8988T (cell line): ENCODE data around the gene OR6S1.

Source experiments
- DNase-seq: peaks from one replicate; pipeline ENCODE4 v3.0.0; 2011

OR6S1 gene, protein sequence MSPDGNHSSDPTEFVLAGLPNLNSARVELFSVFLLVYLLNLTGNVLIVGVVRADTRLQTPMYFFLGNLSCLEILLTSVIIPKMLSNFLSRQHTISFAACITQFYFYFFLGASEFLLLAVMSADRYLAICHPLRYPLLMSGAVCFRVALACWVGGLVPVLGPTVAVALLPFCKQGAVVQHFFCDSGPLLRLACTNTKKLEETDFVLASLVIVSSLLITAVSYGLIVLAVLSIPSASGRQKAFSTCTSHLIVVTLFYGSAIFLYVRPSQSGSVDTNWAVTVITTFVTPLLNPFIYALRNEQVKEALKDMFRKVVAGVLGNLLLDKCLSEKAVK

DNA sequence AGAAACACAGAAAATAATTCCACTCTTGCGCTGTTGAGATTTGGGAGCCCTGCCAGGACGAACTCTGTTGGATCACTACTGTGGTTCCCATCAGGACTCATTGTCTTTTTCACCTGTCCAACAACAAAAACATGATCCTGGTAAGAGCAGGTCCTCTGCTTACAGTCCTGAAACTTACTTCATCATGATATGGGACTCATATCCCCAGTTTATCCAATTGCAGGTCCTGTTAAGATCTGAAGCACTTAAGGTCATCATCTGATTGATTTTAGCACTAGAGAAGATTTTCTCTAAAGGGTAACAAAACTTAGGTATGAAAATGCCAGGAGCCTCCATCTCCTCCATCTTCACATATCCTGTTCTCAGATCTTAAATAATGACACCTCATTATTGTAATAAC, at the start of gene OR6S1:
TSS of gene OR6S1 (minus strand) at position 101 of the 400 bp plus-strand sequence. CDS start at position 101, 0 bp downstream.
- DNase-seq: no peak

DNA sequence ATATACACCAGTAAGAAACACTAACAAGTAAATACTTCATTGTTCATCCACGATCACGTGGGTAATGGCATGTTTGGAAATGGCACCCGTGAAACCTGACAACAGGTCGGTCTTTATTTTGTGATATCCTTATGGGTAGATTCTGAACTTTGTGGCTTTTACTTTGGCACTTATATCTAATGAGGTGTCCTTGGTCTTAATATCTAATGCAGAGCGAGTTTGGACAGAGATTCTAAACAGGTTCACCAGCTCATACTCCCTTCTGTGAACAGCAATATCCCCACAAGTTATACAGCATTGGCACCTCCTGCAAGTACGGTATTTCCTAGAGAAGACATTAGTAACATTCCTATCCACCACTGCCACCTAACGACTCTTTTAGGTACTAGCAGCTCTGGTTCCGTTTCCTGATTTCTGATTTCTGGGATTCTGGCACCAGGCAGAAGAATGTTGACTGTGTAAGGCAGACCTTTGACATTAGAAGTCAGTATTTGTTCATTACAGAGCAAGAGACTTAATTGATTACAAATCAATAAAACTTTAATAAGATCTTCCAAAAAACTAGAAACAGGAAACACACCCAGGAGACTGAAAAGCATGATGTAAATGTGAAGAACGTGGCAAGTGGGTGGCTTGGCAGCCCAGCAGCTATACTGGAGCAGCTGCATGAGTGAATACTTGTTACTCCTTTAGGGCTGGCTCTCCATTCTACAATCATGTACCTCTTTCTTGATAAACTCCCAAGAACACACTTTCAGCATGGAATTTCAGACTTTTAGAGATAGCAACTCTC, 49.6 kb upstream of the OR6S1 start:
- no peak for DNase-seq

DNA sequence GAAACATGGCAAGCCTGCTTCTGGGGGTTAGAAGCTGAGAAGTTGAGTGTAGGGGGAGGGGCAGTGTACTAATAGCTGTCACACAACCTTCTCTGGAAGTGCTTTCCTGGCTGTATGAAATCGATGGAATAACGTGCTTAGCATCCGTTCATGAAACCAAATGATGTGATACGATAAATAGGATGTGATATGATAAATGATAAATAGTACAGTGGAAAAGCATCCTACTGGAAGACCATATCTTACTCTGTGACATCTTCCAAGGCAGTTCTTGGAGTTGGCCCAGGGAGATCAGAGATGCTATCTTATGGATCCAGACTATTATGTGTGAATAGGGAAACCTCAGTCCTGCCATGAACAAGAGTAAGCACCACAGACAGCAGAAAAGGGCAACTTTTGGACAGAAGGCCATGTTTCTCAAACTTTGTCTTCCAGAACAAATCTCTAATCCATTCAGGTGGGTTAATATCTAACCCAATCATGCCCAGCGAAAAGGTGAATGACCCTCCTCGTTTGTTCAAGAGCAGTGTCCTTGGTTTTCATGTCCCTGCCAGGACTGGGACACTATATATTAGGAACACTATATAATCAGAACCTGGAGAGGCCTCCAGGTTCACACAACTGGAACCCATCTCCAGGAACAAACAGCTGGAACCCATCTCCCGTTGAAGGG, 46.8 kb upstream of the OR6S1 start, which contains the start of gene ANG:
TSS of gene ANG (plus strand) at position 598 of the 673 bp plus-strand sequence. CDS start 4,801 bp downstream, outside the sequence.
- DNase-seq: no peak

DNA sequence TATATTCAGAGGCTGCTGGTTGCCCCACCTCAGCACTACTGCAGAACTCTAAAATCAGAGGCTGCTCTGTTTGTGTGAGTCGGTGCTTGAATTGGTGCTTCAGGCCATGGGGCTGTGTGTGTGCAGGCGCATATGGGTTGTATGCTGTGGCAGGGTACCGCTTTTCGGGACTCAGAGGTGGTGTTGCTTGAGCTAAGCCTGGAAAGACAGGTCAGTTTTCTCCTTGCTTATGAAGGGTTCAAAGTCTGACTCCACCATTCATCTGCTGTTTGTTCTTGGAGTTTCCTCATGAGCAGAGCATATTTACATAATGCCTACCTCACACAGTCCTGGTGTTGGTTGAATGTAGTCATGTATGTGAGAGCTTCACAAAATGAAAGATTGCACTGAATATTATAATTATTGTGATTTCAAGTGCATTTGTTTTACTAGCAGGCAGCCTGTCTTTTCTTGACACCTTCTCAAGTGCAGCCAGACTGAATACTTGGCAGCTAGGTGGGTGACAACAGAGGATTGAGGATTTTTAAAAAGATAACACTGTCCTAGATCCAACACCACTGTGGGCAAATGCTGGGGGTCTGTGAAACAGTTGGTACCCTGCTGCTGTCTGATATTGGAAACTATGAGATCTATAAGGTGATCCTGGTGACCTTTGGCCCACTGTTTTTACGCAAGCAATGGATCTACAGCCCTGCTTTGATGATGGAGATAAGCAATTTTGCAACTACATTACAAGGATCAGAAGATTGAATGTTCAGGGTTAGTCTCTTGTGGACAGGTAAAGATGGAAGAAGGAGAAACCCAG, 46.1 kb upstream of the OR6S1 start:
- DNase-seq: no peak

DNA sequence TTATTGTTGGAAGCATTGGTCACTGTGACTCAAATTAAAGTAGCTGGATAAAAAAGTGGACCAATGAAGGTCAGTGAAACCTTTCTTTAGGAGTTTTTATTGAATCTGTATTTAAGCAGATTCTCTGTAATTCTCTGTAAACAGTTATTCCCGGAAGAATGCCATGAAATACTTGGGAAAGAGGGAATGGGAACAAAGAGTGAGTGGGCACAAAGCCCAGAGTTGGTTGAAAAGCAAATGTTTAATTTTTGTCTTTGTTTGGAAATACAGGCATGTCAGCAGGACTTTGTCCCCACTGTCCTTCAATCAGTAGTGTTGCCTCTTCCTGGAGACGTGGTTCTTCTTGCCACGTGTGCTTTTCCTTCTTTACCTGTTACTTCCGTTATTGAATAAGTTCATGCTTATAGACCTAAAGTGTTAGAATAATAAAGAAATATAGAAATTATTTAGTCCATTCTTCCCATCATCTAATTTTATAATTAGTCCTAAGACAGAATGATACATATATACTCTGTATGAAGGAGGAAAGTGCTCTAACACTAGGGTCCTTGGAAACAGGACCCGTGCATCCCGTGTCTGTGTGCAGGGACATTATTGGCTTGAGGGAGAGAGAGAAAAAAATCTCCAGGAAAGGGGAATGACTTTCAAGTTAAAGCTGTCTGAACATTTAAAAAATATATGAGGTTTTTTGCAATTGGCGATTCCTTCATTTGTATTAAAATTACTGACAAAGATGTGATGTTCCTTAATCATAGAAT, 45.1 kb upstream of the OR6S1 start:
- no peak for DNase-seq

DNA sequence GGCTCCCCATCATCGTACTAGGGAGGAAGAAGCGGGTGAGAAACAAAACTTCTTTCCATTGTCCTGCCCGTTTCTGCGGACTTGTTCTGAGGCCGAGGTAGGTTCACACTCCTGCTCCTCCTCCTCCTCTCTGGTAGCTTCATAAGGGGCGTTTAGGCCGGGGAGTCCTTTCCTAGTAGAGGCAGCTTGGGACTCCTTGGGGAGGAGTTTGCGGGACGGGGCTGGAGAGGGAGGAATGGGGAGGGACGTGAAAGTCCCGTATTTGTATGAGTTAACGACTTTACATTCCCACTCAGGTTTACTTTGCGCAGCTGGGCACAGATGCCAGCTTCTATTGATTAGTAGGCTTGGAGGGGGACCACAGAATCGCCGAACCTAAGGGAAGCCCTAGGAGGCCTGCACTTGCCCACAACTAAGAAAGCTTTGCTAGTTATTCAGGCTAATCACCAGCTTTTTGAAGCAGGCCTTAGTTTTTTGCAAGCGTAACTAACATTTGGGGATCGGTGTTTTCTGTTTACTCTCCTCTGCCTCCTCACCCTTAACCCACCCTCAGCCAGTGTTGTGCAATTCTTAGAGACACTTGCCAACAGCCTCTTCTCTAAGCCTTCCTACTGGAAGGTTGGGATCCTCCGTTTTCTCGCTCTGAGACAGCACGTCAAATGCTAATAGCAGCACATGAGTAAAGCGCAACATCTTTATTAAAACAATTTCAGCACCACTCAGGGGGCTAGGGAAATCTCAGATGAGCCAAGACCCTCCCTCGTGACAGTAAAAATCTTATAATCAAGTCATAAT, 43.4 kb upstream of the OR6S1 start:
- no peak for DNase-seq

DNA sequence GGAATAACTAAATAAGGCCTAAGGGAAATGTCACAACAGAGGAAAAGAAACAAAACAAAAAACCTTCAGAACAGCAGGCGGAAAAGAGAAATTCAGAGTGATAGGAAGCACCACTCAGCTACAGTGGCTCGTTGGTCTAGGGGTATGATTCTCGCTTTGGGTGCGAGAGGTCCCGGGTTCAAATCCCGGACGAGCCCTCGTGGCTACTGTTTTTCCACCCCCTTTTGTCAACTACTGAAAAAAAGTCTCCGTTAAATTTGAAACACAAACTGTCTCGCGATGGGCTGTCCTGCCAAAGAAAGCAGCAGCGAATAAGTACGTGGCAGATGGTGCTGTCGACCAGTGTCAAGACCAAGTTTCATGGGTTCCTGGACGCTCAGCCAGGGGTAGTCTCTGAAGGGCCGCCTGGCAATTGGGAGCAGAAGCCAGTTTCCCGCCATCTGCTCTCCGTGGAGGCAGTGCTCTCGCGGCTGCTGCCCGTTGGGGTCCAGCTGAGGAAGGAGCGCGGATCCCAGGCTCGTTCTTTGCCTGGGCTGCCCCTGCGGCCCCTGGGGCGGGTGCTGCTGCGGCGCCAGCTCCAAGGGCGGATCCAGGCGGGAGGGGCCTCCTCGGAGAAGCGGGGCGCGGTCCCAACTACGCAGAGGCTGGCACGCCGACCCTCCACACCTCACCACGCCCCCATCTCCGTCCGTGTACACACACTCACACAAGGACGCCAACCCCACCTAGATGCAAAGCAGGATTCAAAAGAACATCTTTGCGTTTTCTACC, 42.6 kb upstream of the OR6S1 start, which contains the start of gene RNASE4:
TSS of gene RNASE4 (plus strand) at position 670 of the 771 bp plus-strand sequence. CDS start 14,812 bp downstream, outside the sequence.
- no peak for DNase-seq

DNA sequence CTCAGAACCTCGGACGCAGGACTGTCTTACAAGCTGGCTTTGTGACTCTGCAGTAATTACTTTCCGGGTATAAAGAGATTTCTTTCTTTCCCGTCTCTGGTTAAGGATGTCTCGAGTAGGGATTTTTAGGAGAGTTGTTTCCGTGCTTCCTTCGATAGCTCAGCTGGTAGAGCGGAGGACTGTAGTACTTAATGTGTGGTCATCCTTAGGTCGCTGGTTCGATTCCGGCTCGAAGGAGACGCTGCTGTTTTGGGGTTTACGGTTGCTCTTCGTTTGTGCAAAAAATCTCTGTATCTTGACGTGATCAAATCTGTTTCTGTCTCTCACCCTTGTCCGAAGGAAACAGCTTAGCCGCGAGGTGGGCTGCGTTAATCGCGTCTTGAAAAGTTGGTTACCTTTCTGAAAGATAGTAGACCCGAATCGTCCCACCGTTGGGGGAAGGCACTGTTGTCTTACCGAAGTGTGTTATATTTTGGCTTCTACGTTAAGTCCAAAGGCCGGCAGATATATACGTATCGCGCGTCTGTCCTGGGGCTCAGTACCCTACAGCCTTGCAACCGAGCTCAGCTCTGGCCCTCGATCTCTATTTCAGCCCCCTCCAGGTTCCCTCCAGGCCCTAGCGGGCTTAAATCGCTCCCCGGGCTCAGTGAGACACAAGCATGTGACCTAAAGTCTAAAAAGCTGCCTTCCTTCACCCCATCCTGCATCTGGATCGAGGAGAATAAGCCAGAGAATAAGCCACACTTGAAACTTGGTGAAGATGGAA, 41.8 kb upstream of the OR6S1 start:
- DNase-seq: no peak

DNA sequence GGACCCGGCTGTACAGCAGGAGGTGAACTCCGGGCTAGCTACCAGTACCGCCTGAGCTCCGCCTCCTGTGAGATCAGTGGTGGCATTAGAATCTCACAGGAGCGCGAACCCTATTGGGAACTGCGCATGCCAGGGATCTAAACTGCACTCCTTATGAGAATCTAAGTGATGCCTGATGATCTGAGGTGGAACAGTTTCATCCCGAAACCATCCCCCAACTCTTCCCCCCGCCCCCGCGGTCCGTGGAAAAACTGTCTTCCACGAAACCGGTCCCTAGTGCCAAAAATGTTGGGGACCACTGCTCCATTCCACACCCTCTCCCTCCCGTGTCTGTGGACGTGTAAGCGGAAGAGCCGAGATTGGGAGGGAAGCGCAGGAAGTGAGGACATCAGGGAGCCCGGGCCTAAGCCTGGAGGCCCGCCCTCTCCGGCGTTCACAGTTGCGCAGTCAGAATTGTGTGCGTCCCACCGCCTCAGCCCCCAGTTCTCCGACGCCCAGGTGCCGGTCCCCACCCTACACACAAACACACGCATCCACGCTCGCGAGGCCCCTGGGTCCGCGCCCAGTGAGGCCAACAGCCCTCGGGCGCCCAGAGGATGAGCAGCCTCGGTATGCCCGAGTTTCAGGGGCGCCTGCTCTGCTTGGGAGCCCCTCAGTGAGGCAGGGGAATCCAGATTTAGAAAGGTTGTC, 41.1 kb upstream of the OR6S1 start:
- DNase-seq: no peak

DNA sequence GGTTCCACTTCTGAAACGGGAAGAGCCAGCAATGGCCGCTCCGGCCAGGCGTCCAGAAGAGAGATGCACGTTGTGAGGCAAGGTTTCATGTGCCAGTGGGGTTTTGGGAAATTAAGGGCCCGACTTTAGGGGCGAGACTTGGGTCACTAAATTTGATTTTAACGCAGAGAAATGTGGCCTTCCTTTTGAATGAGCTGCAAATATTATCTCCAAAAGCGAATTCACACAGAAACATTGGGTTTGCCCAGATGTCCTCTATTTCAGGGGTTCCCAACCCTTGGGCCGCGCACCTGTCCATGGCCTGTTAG, 40.6 kb upstream of the OR6S1 start:
- no peak for DNase-seq

DNA sequence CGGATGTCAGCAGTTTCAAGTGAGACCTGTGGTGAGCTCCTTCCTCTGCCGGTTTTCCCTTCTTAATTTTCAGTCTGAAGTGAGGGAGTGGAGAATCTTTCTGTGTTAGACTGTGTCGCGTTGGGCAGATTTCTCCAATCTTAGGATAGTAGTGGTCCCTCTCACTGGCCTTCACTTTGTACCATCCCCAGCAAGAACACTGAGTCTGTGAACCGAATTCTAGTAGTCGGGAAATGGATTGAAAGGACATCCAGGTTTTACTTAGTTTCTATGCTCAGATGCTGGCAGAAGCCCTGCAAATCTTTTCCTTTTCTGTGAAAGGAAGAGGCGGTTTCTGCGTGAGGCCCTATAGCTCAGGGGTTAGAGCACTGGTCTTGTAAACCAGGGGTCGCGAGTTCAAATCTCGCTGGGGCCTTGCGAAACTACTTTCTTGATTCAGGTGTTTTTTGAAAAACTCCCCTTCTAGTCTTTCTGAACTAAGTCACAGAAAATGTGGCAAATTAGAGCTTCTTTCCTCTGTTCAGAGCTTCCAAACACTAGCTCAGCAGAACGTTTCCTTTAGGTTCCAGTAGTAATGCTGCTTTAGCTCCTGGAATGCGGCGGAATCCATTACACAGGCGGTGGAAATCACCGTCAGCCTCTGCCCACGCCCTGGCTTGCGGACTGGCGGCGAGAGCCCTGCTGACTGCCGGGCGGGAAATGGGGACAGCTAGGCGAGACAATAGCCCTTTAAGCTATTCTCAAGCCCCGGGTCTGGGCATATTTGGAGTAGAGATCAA, 40.0 kb upstream of the OR6S1 start:
- DNase-seq: no peak

DNA sequence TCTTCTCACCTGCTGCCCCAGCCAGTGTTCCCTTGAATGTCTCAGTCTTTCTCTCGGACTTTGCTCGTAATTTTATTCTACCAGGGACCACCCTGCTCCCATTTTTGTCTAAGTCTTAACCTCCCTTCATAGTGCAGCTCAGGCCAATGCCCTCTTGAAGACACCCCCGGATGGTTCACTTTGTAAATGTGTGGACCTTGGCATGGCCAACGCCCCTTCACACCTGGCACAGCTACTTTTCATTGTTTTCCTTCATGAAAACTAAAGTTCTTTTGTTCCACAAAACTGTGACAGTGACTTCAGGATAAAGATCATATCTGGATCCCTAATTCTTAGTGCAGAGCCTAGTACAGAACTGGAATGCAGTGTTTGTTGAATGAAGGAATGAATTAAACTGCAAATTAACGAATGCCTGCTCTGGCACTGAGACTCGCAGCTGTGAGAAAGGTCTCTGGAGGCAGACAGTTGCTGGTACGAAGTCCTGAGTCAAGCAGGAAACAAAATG, 39.4 kb upstream of the OR6S1 start:
- DNase-seq: no peak

DNA sequence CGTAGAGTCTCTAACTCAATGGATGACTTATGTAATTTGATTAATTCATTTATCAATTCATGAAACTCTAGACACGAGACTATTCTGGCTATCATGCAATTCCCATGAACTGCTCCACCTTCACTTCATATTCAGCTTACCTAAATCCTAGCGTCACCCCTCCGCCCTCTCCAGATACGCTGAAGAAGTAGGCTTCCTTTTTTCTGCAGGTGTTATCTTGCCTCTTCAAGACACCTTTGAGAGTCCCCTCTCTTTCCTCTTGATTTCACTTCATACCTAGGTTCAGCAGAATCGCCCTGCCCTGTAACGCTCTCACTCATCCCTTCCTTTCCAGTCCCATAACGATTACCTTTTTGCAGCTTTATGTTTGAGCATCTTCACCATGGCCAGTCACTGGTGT, 38.9 kb upstream of the OR6S1 start:
- no peak for DNase-seq

DNA sequence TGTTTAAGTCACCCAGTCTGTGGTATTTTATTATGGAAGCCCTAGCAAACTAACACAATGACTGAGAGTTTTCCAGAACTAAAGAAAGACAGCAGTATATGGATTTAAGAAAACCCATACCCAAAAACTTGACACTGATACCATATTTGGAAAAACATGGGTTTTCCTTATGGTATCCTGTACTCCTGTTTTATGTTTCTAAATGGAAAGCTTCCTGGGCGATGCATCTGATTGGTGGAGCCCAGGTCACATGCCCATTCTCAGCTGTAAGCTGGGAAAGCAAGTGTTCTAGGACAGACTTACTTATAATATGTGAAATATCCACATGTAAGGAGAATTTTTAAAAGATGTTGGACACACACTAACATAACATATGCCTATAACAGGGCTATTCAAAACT, 38.4 kb upstream of the OR6S1 start:
- DNase-seq: no peak

DNA sequence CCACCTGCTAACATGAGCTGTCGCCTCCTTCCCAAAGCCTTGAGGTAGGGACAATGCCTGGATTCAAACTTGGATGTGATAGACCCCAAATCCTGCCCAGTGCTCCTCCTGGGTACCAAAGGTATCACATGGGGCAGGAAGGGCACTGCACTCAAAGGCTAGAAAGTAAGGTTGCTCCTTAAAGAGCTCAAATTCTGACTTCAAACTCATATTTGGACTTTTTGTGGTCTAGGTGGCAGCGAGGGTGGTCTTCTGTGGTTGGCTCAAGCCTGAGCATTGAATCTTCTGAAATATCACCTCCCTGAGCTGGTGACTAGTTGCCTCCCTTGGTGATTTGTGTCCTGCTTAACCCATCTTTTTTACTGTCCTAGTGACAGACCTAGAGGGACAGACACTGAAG, 34.6 kb upstream of the OR6S1 start:
- no peak for DNase-seq

DNA sequence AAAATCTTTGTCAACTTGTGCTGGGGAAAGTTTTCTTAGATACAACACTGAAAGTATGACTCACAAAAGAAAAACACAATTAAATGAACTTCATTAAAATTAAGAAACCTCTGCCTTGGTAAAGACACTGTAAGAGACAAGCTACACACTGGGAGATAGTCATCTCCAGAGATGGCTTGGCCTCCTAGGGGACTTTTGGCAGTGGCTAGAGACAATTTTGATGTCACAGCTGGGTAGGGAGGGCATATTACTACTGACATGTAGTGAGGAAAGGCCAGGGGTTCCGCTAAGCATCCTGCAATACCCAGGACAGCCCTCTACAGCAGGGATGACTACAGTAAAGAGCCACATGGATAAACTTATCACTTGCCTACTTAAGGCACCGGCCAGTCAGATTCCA, 34.2 kb upstream of the OR6S1 start:
- no peak for DNase-seq

DNA sequence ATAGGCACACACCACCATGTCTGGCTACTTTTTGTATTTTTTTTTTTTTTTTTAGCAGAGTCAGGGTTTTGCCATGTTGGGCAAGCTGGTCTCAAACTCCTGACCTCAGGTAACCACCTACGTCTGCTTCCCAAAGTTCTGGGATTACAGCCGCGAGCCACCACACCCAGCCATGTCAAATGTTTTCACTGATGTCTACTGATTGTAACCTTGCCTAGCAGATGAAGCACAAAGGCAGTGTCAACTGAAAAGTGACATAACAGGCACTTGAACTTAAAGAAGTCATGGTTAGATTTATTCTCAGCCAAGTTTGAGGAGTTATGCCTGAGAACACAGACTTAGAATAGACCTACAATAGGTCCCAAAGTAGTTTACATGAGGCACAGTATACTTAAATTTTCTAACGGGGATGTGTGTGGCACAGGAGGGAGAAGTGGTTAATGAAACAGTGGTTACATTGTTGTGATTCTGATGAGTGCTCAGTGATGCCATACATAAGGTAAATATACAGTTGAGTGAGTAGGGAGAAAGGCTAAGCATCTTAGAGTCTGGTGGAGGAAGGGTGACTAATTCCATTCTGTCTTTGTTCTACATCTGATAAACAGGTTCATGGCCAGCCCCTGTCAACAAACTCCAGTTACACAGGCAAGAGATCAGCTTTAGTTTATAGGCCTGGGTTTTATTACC, 30.2 kb upstream of the OR6S1 start:
- no peak for DNase-seq
